SH-SY5Y (cell line): ENCODE data around the gene TRPM3.

Experiments
- GATA2 ChIP-seq: IDR thresholded peaks from 2 replicates; pipeline ENCODE4 v1.6.1; 2011; ENCODE audit warnings: mild to moderate bottlenecking, low read depth, low read length
- GATA3 ChIP-seq: IDR thresholded peaks from 2 replicates; pipeline ENCODE4 v1.6.1; 2011; ENCODE audit warnings: low read depth, mild to moderate bottlenecking, low read length, moderate library complexity

DNA sequence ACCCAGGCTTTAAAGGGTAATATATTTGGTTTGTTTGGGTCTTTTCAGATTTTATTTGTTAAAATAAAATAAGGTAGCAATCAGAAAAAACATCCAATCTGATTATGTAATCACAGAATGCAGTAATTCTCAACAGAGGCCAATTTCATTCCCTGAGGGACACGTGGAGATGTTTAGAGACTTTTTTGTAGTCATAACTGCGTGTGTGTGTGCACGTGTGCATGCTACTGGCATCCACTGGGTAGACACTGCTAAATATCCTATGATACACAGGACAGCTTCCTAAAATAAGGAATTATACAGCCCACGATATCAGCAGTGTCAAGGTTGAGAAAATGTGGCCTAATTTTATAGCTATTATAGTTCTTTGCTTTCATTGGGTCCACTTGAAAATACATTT lies 526.2 kb downstream of the TRPM3 start:
- TF ChIP-seq GATA3 (no peak), GATA2 (no peak)
